GM19238 (cell line): ENCODE measurements around the gene LRRN3.

ENCODE experiments used
- DNase-seq: peaks from one replicate; pipeline ENCODE4 v3.0.0; 2011; ENCODE audit warnings: low spot score; ENCODE audit not compliant: insufficient read length

The LRRN3 gene

DNA sequence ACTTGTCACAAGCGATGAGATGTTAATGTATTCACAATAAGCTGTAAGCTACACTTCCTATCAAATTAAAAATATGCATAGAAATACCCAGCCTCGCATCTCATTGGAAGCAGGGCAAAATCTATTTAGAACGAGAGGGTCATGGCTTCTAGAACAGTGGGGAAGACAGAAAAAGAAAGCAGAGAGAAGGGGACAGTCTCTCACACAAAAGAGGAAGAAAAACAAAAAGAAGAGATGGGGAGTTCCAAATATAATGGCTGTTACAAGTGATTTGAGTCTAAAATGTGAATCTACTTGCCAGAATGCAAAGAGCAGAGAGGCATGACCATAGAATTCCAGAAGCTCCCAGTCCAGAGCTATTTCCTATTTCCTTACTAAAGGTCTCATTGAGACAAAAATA lies 13.8 kb downstream of the LRRN3 start:
- DNase-seq: no peak

DNA sequence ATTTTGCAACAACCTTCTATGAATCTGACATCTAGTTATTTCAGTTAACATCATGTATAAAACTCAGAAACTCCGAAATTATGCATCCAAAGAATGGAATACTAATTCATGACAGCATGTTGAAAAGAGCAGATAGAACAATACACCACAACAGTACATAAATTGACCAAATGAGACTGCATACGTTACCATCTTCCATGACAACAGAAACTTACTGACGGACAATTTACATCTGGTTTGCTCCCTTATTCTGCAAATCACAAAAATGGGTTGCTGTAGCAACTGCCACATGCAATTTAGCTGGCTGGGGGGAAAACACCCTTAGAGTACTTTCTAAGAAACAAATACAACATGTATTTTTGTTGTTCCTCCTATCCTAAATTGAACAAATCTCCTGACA lies 14.3 kb downstream of the LRRN3 start:
- DNase-seq: no peak

DNA sequence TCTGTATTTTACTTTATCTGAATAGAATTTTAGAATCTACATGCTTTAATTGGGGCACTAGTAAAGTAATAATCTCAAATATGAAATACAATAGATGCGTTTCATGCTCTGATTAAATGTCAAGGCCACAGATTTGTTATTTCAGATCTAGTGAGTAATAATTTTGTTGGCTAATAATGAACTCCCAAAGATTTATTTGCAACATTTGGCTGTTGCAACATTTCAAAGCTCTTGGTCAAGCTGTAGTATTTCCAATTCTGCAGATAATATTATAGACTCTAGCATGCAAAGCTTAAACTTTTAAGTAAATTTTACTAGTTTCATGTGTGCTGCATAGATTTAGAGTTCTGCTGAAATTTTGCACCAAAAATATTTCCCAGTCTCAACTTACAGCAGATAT lies 16.7 kb downstream of the LRRN3 start:
- DNase-seq: no peak

DNA sequence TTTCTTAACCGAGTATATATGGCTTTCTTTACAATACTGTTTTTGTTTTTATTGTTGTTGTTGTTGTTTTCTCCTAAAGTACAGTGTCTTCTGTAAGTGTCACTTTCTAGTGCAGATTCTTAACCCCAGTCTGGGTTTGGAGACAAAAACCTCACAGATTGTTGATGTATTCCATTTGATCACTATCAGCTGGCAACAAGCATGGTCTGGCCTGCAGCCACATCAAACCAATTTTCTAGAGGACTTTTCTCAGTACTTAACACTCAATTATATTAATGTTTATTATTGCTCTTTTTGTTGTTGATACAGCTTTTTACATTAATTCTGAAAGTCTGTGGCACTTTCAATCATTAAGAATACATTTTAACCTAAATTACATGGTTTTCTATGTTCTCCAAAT lies 17.1 kb downstream of the LRRN3 start:
- no peak for DNase-seq

DNA sequence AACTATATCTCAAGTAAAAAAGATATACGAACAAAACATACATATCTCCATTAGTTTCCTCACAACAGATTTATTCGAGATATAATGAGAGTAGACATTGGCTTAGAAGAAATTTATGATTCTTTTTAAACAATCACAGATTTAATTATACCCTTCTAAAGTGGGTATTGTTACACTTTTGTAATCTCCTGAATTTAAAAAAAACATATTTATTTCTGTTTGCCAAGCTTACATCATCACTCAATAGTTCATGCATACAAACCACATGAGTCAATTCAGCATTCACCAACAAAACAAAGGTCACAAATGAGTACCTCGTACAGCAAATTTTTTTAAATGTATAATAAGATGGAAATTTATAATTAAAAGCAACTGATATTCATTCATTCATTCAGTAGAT lies 17.6 kb downstream of the LRRN3 start:
- no peak for DNase-seq

DNA sequence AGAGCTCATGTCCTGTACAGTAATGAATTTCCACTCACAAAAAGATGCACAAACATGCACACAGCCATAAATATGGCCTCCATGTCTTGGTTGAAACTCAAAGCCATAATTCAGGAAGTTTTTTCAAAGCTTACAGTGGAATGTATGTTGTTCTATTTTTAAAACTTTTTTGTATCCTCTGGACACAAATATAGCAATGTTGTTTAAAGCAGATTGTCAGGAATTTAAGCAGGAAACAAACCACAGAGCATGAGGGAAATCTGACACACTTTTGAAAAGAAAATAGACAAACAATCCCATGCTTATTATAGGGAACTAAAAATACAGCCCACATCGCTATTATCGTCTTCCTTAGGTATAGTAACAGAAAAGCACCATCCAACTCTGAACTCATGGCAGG lies 21.5 kb downstream of the LRRN3 start:
- no peak for DNase-seq

DNA sequence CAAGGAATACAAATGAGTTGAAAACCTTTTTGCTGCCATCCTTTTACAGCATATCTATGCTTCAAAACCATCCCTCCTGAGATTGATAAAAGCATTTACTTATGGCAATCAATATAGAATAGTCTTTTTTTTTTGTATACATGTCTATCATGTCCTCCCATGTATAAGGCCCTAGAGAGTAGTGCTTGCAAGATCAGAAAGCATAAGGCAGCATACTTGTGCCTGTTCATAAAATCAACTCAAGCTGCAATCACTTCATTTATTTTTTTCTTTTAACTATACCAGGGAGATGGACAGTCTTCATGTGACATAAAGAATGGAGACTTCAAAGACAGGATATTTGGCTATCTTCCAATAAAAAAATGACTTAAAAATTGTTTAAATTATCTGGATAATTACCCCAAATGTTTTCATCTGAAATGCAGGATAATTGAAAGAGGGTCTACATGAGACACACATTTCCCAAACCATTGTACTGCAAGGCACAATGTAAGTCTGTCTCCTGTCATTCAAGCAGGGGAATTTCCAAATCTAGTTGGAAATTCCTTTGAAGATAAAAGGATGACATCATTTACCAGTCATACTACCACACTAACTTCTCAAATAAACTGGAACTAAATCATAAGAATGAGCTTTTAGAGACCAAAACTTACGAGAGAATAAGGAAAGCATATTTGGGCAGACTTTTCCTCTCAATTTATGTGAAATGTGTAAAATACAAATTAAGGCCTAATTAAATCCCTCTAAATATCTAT lies 22.5 kb downstream of the LRRN3 start:
- no peak for DNase-seq

DNA sequence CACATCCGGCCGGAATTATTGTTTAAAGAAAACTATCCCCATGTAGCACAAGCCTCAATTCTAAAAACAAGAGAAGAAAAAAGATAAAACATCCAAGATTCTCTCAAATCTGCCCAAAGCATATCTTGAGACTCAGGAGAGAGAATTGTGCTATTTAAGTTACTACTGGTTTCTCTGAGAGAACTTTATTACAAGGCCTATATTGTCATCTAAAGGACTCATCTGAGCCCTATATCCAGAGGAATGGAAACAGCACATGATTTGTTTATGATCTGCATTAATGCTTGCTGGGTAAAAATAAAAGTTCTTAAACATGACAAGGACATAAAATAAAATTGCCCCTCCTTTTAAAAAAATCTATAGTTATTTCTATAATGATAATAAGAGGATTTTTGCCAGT lies 25.0 kb downstream of the LRRN3 start:
- no peak for DNase-seq

DNA sequence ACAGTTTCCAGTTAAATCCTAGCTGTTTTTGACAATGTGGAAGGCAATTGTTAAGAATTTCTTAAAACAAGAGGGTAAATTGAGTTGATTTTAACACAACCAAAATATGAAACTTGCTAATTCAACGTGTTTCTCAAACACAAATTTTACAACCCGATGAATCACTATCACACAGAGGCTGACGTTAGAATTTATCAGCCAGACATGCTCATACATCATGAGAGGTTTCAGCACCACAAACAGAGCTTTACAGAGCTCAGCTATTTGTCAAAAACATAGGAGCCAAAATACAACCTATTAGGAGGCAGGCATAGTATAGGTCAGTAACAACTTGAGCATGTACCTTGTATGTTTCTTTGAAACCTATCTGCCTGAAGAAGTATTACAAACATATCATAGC lies 36.1 kb downstream of the LRRN3 start:
- no peak for DNase-seq

DNA sequence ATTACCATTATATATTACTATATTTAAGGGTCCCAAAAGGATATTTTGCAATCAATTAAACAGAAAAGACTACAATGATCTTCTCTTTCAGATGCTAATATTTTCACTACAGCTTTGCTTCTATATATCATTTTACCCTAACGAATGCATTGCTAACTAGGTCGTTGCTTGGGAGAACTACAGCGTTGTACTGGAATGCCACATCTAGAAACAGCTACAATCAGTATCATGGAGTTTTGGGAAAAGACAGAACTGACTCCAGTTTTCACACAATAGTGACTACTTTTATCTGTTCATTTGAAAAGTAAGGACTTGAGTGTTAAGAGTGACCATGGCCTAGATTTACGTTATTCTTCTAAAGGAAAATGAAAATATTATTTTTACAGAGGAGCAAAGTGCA lies 38.5 kb downstream of the LRRN3 start:
- DNase-seq: no peak

DNA sequence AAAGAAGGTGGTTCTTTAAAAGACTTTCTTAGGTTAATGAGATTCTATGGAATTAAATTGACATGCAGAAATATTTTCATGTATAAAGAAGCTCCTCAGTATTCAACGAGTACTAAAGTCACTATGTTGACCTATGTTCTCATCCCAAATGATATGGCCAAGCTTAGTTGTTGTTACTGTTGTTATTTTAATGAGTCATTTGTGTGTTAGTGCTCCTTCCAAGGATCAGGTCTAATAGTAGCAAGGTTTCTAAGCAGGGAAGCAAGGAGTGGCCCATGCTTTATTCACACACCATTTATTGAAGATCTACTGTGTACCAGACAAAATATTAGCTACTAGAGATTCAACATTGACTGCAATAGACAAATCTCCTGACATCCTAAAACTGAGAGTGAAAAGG lies 41.9 kb downstream of the LRRN3 start:
- DNase-seq: no peak

DNA sequence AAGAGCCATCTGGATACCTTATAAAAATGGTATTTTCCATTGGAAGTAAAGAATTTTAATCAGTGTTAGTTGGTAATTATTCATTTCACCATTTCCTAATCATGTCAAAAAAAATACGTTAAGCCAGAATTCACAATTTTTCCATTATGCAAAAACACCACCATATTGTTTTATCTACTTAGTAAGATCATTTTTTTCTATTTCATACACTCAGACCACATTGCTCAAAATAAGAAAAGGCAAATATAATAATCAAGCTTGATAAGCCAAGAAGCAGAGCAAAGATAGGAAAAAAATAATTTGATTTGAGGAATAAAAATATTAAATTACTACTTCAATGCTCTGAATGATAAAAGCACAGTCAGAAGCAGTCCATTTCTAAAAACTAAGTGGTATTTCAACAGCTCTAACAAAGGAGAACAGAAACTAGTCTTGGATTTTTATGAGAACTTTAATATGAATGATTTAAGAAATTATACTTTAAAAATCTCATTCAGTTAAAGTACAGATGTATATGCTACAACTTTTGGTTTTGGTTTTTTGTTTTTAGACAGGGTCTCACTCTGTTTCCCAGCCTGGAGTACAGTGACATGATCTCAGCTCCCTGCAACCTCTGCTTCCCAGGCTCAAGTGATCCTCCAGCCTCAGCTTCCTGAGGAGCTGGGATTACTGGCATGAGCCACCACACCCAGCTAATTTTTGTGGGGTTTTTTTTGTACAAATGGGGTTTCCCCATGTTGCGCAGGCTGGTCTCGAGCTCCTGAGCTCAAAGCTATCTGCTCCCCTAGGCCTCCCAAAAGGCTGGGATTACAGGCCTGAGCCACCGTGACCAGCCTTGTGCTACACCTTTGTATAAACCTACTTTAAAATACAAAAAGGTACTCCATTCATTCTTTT lies 46.6 kb downstream of the LRRN3 start:
- DNase-seq: no peak

DNA sequence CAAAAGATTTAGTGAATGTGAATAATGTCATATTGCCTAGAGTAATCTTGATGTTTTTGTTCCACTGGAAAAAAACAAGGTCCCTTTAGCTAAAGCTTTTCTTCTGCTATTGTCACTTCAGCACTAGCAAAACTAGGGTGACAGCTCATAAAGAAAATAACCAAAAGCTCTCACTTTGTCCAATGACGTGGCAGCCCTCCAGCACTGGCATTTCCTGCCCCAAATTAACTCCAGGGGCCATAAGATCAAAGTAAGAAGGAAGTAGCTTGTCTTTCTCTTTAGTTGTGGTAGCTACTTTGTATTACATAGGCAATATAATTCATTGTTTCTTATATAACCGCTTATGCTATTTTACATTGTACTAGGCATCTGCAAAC lies 47.3 kb downstream of the LRRN3 start:
- DNase-seq: no peak

DNA sequence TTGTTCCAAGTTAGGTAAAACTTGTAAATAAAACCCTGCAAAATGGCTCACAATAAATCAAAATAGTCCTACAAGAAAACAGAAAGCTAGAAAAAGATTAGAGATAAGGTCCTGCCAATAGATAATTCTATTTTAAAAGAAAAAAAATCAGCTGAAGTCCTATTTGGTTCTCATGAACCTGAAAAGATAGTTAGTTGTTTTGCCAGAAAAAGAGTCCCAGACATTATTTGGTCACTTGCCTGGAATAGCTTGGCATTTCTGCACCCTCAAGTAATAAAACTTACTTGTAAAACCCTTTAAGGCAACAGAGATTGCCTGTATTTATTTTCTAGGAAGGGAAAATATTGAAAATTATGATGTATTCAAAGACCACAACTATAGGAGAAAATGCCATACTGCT lies 47.7 kb downstream of the LRRN3 start:
- no peak for DNase-seq

DNA sequence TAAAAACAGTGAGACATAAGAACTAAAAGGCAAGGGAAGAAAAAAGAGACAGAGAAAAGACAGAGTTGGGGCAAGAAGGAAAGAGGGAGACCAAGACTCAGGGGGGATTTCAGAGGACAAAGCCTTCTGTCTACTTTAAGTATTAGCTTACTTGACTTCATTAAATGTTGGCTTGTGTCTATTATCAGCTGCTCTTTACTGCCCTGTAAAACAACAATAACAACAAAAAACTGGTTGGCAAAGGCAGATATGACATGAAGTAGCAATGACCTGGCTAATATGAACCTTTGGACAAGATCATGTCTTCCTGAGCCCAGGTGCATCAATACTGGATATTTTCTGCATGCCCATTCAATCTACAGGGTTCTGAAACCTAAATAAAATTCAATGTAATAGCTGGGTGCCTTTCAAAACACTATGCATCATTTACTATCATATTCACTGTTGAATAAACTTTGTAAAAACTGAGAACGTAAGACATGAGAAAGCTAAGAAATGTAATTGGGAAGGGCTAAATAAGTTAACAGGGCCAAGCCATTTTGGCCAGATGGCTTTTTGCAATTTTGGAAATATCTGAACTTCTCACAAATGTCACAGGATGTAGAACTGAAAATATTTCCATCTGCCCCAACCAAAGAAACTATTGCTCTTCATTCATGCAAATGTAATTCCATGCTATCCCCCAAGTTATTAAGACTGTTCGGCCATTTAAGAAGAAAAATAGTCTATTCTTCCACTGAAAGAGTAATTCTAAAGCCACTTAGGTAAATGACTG lies 49.4 kb downstream of the LRRN3 start:
- no peak for DNase-seq

DNA sequence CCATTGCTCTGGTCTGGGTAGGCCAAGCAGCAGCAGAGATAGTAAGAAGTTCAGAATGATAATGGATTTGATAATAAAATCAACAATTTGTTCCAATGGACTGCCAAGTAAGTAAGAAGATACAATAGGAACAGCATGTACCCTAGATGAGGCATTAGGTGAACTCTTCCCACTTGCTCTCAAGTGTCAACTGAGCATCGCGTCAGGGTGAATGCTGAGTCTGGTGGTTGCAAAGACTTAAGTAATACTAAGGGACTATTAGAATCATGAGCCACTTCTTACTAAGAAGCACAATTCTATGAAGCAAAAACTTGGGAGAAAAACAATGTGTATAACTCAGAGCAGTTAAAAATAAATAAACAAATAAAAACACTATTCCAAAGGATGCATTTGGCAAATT lies 54.5 kb downstream of the LRRN3 start:
- no peak for DNase-seq

DNA sequence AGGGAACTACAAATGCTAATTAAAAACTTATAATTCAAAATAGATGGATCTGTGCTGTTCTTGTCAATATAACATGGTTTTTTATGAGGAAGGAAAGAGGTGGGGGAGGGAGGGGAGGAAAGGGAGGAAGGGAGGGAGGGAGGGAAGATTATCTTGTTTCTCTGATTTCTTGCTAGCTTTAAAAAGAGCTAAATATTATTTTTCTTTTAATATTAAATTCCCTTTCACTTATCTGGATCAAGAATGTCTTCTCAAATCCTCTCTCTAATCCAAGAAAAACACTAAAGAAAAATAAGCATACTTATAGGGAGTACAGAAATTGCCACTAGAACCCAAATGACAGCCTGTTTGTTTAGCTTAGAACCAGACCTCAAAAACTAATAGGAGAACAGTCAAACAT lies 55.2 kb downstream of the LRRN3 start:
- no peak for DNase-seq

DNA sequence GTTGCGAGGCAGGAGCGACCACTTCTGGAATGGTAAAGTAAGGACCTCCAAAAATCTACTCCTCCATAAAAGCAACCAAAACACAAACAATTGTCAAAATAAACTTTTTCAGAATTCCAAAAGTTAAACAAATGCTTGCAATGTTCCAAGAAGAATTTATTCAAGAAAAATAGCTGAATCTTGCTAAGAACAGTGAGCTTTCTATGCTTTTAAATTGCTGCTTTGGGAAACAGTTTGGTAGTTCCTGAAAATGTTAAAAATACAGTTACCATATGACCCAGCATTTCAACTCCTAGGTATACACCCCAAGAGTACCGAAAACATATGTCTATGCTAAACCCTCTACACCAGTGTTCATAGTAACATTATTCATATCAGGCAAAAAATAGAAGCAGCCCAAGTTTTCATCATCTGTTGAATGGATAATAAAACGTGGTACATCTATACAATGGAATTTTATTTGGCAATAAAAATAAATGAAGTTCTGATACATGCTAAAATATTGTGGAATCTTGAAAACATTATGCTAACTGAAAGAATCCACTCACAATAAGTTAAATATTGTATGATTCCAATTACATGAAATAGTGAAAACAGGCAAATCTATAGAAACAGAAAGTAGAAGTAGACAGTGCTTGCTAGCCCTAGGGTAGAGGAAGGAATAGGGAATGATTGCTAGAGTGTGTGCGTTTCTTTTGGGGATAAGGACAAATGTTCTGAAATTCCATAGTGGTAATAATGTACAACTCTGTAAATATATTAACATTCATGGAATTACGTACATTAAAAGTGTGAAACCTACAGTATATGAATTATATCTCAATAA lies 57.0 kb downstream of the LRRN3 start:
- no peak for DNase-seq

DNA sequence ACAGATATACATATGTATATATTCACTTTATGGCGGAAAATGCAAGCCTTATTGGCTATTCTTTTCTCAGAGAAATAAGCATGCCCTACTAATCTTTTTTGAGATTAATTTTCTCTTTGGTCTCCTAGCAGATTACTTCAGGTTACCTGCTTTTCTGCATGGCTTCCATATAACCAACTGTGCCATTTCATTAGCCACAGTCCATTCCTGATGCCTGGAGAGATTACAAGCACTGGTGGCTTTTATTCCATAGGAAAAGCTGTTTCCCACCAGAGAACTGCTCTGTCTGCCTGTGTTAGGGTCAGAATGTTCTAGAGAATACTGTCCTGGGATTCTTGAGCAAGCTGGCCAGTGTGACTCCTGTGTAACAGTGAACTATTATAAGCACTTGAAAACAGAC lies 59.8 kb downstream of the LRRN3 start:
- DNase-seq: no peak

DNA sequence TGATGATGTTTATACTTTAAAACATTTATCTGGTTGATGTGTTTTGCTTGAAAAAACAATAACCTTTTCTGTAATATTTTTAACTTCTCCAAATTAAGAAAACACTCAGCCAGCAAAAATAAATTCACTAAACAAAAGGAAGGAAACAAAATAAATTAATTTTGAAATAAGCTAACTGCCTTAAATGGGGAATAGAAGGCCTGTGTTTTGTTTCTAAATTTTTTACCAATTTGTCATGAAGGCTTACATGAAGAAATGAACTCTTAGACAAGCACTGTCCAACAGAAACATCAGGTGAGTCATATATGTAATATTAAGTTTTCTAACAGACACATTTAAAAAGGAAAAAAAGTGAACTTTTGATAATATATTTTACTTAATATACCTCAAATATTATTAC lies 68.5 kb downstream of the LRRN3 start:
- DNase-seq: no peak

DNA sequence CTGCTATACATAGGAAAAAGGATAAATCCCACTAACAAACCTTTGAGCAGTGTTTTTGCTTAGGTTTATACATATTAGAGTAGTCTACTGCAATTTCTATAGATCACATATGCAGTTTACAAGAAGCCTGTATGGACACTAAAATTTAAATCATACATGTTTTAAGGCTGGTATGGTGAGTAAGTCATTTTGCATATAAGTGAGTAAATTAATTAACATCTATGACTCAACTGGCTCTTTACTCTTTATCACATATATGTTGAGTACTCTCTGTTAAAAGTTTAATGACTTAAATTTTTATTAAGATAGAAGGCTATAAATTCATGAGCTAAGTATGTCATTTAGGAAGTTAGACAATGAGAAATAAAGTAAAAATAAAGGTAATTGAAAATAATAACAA lies 69.4 kb downstream of the LRRN3 start:
- DNase-seq: no peak
